ENCODE data around the gene GCLC. TPM values are rescaled to one million over a fixed set of nuclear protein-coding genes. Genes with fewer than 3 reads are reported as not detected.

Gene GCLC
- total and polyA plus RNA-seq, 9 of the 15 experiments (the other 6 are each of a cell fraction or from before 2014, with no cell fraction given) = 3.9 to 20.0 (median 9.4) TPM

DNA sequence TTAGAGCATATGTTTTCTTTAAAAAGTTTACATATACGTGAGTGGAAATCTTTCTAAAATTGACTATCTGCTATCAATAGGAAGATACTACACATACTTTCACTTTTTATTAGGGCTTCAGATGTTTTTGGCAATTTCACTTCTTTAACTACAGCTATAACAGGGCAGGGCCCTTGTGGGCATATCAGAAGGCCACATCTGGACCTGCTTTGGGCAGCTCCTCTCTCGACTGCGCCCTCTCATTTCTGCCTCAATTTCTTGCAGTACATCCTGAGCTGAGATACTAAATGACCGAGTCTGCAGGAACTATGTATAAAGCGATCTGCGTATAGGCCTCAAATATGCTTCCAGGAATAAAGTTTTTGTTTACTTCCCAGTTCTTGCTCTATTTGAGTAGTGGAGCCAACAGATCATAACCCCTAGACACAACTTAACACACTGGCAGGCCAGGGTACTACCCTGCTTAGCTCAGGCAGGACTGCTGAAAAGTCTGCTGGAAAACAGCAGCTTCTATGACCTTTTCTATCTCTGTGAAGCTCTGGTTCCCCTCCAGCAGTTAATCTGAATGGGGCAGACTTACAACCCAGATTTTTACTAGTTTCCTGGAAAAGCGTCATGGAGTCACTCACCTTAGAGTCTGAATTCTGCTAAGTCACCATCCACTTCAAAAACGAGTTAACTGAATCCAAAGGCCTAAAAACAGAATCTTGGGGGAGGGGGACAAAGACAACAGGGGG lies 12.7 kb downstream of the GCLC start (continued):
- TF ChIP-seq, protein P1, sequence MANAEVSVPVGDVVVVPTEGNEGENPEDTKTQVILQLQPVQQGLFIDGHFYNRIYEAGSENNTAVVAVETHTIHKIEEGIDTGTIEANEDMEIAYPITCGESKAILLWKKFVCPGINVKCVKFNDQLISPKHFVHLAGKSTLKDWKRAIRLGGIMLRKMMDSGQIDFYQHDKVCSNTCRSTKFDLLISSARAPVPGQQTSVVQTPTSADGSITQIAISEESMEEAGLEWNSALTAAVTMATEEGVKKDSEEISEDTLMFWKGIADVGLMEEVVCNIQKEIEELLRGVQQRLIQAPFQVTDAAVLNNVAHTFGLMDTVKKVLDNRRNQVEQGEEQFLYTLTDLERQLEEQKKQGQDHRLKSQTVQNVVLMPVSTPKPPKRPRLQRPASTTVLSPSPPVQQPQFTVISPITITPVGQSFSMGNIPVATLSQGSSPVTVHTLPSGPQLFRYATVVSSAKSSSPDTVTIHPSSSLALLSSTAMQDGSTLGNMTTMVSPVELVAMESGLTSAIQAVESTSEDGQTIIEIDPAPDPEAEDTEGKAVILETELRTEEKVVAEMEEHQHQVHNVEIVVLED (CRISPR knock-in tag; IDR thresholded peaks at IDR 0.05) = no peak
- TF ChIP-seq, protein P2, sequence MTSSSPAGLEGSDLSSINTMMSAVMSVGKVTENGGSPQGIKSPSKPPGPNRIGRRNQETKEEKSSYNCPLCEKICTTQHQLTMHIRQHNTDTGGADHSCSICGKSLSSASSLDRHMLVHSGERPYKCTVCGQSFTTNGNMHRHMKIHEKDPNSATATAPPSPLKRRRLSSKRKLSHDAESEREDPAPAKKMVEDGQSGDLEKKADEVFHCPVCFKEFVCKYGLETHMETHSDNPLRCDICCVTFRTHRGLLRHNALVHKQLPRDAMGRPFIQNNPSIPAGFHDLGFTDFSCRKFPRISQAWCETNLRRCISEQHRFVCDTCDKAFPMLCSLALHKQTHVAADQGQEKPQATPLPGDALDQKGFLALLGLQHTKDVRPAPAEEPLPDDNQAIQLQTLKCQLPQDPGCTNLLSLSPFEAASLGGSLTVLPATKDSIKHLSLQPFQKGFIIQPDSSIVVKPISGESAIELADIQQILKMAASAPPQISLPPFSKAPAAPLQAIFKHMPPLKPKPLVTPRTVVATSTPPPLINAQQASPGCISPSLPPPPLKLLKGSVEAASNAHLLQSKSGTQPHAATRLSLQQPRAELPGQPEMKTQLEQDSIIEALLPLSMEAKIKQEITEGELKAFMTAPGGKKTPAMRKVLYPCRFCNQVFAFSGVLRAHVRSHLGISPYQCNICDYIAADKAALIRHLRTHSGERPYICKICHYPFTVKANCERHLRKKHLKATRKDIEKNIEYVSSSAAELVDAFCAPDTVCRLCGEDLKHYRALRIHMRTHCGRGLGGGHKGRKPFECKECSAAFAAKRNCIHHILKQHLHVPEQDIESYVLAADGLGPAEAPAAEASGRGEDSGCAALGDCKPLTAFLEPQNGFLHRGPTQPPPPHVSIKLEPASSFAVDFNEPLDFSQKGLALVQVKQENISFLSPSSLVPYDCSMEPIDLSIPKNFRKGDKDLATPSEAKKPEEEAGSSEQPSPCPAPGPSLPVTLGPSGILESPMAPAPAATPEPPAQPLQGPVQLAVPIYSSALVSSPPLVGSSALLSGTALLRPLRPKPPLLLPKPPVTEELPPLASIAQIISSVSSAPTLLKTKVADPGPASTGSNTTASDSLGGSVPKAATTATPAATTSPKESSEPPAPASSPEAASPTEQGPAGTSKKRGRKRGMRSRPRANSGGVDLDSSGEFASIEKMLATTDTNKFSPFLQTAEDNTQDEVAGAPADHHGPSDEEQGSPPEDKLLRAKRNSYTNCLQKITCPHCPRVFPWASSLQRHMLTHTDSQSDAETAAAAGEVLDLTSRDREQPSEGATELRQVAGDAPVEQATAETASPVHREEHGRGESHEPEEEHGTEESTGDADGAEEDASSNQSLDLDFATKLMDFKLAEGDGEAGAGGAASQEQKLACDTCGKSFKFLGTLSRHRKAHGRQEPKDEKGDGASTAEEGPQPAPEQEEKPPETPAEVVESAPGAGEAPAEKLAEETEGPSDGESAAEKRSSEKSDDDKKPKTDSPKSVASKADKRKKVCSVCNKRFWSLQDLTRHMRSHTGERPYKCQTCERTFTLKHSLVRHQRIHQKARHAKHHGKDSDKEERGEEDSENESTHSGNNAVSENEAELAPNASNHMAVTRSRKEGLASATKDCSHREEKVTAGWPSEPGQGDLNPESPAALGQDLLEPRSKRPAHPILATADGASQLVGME (CRISPR knock-in tag; IDR thresholded peaks at IDR 0.05) = no peak
- TF ChIP-seq HDAC1 (IDR thresholded peaks at IDR 0.05) = peak; percentile 27 to 88; a peak in 3 of 4 replicates
- TF ChIP-seq STAT5A (IDR thresholded peaks at IDR 0.05; ENCODE audit: borderline replicate concordance, low read length) = peak; percentile 87
- peak in 1 of 3 experiments; percentile 49 for TF ChIP-seq YY1 (IDR thresholded peaks at IDR 0.05; ENCODE audit: borderline replicate concordance in 1 of 3, control insufficient read depth in 1 of 3, extremely low read depth in 1 of 3, insufficient read depth in 3 of 3, insufficient read length in 1 of 3, insufficient replicate concordance in 2 of 3, low read depth in 1 of 3, low read length in 2 of 3)
- no peak for TF ChIP-seq RUNX1 (IDR thresholded peaks at IDR 0.05; ENCODE audit: low read depth)
- no peak for TF ChIP-seq EP400 (IDR thresholded peaks at IDR 0.05)
- TF ChIP-seq, protein P3, sequence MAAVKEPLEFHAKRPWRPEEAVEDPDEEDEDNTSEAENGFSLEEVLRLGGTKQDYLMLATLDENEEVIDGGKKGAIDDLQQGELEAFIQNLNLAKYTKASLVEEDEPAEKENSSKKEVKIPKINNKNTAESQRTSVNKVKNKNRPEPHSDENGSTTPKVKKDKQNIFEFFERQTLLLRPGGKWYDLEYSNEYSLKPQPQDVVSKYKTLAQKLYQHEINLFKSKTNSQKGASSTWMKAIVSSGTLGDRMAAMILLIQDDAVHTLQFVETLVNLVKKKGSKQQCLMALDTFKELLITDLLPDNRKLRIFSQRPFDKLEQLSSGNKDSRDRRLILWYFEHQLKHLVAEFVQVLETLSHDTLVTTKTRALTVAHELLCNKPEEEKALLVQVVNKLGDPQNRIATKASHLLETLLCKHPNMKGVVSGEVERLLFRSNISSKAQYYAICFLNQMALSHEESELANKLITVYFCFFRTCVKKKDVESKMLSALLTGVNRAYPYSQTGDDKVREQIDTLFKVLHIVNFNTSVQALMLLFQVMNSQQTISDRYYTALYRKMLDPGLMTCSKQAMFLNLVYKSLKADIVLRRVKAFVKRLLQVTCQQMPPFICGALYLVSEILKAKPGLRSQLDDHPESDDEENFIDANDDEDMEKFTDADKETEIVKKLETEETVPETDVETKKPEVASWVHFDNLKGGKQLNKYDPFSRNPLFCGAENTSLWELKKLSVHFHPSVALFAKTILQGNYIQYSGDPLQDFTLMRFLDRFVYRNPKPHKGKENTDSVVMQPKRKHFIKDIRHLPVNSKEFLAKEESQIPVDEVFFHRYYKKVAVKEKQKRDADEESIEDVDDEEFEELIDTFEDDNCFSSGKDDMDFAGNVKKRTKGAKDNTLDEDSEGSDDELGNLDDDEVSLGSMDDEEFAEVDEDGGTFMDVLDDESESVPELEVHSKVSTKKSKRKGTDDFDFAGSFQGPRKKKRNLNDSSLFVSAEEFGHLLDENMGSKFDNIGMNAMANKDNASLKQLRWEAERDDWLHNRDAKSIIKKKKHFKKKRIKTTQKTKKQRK (IDR thresholded peaks at IDR 0.05; ENCODE audit: borderline replicate concordance, low read depth, low read length) = no peak
- TF ChIP-seq SMARCE1 (IDR thresholded peaks at IDR 0.05) = 0 out of 2 replicates have a peak, but pooled peaks have one; percentile 24
- no peak for TF ChIP-seq HDGF (IDR thresholded peaks at IDR 0.05)
- TF ChIP-seq, protein P4, sequence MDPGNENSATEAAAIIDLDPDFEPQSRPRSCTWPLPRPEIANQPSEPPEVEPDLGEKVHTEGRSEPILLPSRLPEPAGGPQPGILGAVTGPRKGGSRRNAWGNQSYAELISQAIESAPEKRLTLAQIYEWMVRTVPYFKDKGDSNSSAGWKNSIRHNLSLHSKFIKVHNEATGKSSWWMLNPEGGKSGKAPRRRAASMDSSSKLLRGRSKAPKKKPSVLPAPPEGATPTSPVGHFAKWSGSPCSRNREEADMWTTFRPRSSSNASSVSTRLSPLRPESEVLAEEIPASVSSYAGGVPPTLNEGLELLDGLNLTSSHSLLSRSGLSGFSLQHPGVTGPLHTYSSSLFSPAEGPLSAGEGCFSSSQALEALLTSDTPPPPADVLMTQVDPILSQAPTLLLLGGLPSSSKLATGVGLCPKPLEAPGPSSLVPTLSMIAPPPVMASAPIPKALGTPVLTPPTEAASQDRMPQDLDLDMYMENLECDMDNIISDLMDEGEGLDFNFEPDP (CRISPR knock-in tag; IDR thresholded peaks at IDR 0.05) = no peak
- peak; percentile 27; the same call in 1 of the 2 replicates for TF ChIP-seq BACH1 (tag; IDR thresholded peaks at IDR 0.05)
- TF ChIP-seq EP300 (IDR thresholded peaks at IDR 0.05; ENCODE audit: low read length) = peak; percentile 64; the same call in 1 of the 2 replicates
- no peak for TF ChIP-seq CBX1 (IDR thresholded peaks at IDR 0.05; ENCODE audit: low read depth)

All from K562 (cell line).